ENCODE data around the gene PRICKLE2.

DNA sequence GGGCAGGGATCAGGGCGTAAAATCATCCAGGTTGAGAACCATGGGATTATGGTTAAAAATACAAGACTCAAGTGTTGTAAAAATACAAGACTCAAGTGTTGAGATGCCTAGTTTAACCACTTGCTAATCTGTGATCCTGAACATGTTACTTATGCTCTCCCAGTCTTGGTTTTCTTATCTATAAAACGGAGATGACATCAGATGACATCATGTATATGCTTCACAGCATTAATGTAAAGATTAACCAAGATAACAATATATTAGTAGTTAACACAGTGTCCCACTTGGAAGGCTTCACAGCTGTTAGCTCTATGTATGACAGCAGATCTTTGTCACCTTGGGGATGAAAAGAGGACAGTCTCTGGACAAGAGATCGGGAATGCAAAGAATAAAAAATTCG lies 96.2 kb downstream of the PRICKLE2 start:
- TF ChIP-seq, protein P1, sequence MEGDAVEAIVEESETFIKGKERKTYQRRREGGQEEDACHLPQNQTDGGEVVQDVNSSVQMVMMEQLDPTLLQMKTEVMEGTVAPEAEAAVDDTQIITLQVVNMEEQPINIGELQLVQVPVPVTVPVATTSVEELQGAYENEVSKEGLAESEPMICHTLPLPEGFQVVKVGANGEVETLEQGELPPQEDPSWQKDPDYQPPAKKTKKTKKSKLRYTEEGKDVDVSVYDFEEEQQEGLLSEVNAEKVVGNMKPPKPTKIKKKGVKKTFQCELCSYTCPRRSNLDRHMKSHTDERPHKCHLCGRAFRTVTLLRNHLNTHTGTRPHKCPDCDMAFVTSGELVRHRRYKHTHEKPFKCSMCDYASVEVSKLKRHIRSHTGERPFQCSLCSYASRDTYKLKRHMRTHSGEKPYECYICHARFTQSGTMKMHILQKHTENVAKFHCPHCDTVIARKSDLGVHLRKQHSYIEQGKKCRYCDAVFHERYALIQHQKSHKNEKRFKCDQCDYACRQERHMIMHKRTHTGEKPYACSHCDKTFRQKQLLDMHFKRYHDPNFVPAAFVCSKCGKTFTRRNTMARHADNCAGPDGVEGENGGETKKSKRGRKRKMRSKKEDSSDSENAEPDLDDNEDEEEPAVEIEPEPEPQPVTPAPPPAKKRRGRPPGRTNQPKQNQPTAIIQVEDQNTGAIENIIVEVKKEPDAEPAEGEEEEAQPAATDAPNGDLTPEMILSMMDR (IDR thresholded peaks at IDR 0.05; ENCODE audit: low read depth, low read length, poor library complexity, severe bottlenecking): no peak
- TF ChIP-seq EZH2phosphoT487 (IDR thresholded peaks at IDR 0.05; ENCODE audit: borderline replicate concordance, low read length): no peak

Measured in DOHH2 (cell line).